Measurements from ENCODE around the gene ERGIC1. TPM values are rescaled to one million over a fixed set of nuclear protein-coding genes. Genes with fewer than 3 reads are reported as not detected.
"Not testable (repeated sequence)": the region's sequence is repeated elsewhere in the genome, so short reads cannot be mapped to it uniquely, and the experiment has no call there.

The ERGIC1 gene
- 10 to 100 TPM; 33.4 to 36.2 TPM for total RNA-seq

- intact Hi-C loops (cut with micrococcal nuclease): loop anchor here (1.0 to 5.0 kb wide), 5 partner anchors 17 to 223 kb away; partner anchors contain the start of gene CREBRF
- Mint-ChIP-seq H3K36me3 (ENCODE audit: low read depth) (no peaks in the 10 kb centered on the region), H3K27ac (peak within 1 kb of the TSS; percentile 71), H3K9me3 (no peaks in the 10 kb centered on the region), H3K4me1 (ENCODE audit: low read depth) (peaks cover 41% of the 10 kb centered on the region), H3K4me3 (peak within 1 kb of the TSS; percentile 80), H3K27me3 (ENCODE audit: low read depth) (no peaks in the 10 kb centered on the region)
- CTCF ChIA-PET: interaction anchor here (0.6 kb wide), 1 partner anchor 26 kb away, joined by 4 read pairs; no protein-coding TSS in a partner anchor
- DNase-seq: peak; percentile 74
Observed at GRCh38 chr5:172833686-172834414, at the start of gene ERGIC1. Gene ERGIC1, plus strand, starts transcription at chr5:172834251. Its CDS starts 163 bp downstream, at chr5:172834414.

- intact Hi-C loops (cut with micrococcal nuclease): no loop called here
- DNase-seq: no peak
Observed at GRCh38 chr5:172785429-172786088, 48.5 kb upstream of the ERGIC1 start.

GRCh38 chr5:172786736-172787462, 47.2 kb upstream of the ERGIC1 start:
- Mint-ChIP-seq H3K36me3 (ENCODE audit: low read depth) (no peaks in the 10 kb centered on the region), H3K27ac (no peak overlapping the region), H3K9me3 (no peaks in the 10 kb centered on the region), H3K27me3 (ENCODE audit: low read depth) (no peaks in the 10 kb centered on the region), H3K4me1 (ENCODE audit: low read depth) (peaks cover 10% of the 10 kb centered on the region), H3K4me3 (no peak overlapping the region)
- no peak for DNase-seq
- intact Hi-C loops (cut with micrococcal nuclease): no loop called here
- CTCF ChIA-PET: interaction anchor here (0.6 kb wide), 1 partner anchor 14 kb away, joined by 4 read pairs; no protein-coding TSS in a partner anchor

More at GRCh38 chr5:172785429-172786088, 48.5 kb upstream of the ERGIC1 start:
- Mint-ChIP-seq H3K27me3 (ENCODE audit: low read depth) (no peaks in the 10 kb centered on the region), H3K27ac (no peak overlapping the region), H3K9me3 (no peaks in the 10 kb centered on the region), H3K36me3 (ENCODE audit: low read depth) (no peaks in the 10 kb centered on the region), H3K4me3 (no peak overlapping the region), H3K4me1 (ENCODE audit: low read depth) (peaks cover 12% of the 10 kb centered on the region)
- CTCF ChIA-PET: no interaction called here

- H3K4me1 Mint-ChIP-seq (ENCODE audit: low read depth); H3K4me3 Mint-ChIP-seq; intact Hi-C loops (cut with micrococcal nuclease); H3K27ac Mint-ChIP-seq; H3K27me3 Mint-ChIP-seq (ENCODE audit: low read depth); H3K9me3 Mint-ChIP-seq; H3K36me3 Mint-ChIP-seq (ENCODE audit: low read depth); DNase-seq: not testable (repeated sequence)
- CTCF ChIA-PET: interaction anchor here (0.6 kb wide), 1 partner anchor 13 kb away, joined by 4 read pairs; no protein-coding TSS in a partner anchor
Observed at GRCh38 chr5:172787538-172787937, 46.5 kb upstream of the ERGIC1 start.

GRCh38 chr5:172788771-172789686, 45.0 kb upstream of the ERGIC1 start:
- no peaks in the 10 kb centered on the region for H3K9me3 Mint-ChIP-seq
- no peak overlapping the region for H3K4me3 Mint-ChIP-seq
- CTCF ChIA-PET: interaction anchor here (0.6 to 1.1 kb wide), 3 partner anchors 11 to 215 kb away, joined by 3 read pairs; no protein-coding TSS in a partner anchor
- intact Hi-C loops (cut with micrococcal nuclease): no loop called here
- H3K4me1 Mint-ChIP-seq (ENCODE audit: low read depth): peaks cover 3% of the 10 kb centered on the region
- DNase-seq: no peak
- no peaks in the 10 kb centered on the region for H3K27me3 Mint-ChIP-seq (ENCODE audit: low read depth)
- no peak overlapping the region for H3K27ac Mint-ChIP-seq
- no peaks in the 10 kb centered on the region for H3K36me3 Mint-ChIP-seq (ENCODE audit: low read depth)

- intact Hi-C loops (cut with micrococcal nuclease): no loop called here
- Mint-ChIP-seq H3K36me3 (ENCODE audit: low read depth) (no peaks in the 10 kb centered on the region), H3K9me3 (no peaks in the 10 kb centered on the region), H3K4me1 (ENCODE audit: low read depth) (peaks cover 3% of the 10 kb centered on the region), H3K4me3 (no peak overlapping the region), H3K27ac (no peak overlapping the region), H3K27me3 (ENCODE audit: low read depth) (no peaks in the 10 kb centered on the region)
- no peak for DNase-seq
- CTCF ChIA-PET: no interaction called here
Observed at GRCh38 chr5:172789687-172790495, 44.2 kb upstream of the ERGIC1 start.

DNA sequence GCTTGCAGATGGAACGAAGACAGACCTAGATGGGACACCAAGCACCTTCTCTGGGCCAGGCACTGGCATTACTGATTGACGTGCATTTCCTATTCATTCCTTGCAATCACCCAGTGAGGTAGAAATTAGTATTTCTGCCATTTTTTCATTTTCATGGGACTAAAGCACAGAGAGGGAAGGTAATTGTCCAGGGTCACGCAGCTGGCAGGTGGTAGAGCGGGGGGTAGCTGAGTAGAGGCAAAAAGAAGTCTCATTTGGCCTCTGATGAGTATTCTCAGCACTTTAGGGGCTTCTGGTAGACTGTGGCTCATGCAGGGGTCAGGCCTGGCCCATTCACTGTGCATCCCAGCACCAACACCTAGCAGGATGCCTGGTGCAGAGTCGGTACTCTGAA, 43.6 kb upstream of the ERGIC1 start:
- peaks cover 3% of the 10 kb centered on the region for H3K4me1 Mint-ChIP-seq (ENCODE audit: low read depth)
- no peaks in the 10 kb centered on the region for H3K27me3 Mint-ChIP-seq (ENCODE audit: low read depth)
- CTCF ChIA-PET: interaction anchor here (0.6 kb wide), 1 partner anchor 272 kb away, joined by 4 read pairs; no protein-coding TSS in a partner anchor
- H3K27ac Mint-ChIP-seq: no peak overlapping the region
- H3K9me3 Mint-ChIP-seq: no peaks in the 10 kb centered on the region
- H3K36me3 Mint-ChIP-seq (ENCODE audit: low read depth): no peaks in the 10 kb centered on the region
- DNase-seq: no peak
- H3K4me3 Mint-ChIP-seq: no peak overlapping the region
- intact Hi-C loops (cut with micrococcal nuclease): no loop called here

DNA sequence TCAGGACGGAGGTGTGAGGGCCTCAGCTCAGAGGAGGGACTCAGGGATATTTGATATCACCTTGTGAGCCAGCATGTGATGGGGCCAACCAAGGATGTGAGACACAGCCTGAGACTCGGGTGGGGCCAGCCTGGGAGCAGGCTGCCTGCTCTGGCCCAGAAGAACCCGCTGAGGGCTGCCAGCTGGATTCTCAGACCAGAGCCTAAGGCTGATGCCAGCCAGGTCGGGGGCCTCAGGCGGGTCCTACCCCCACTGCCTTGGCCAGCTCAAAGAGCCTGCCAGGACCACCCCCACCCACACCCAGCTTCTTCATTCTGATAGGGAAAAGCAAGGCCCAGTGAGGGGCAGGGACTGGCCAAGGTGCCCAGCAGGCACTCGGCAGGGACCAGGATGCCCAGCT, 42.8 kb upstream of the ERGIC1 start:
- H3K4me1 Mint-ChIP-seq (ENCODE audit: low read depth): peaks cover 3% of the 10 kb centered on the region
- H3K27ac Mint-ChIP-seq: no peak overlapping the region
- H3K36me3 Mint-ChIP-seq (ENCODE audit: low read depth): no peaks in the 10 kb centered on the region
- CTCF ChIA-PET: interaction anchor here (0.6 kb wide), 1 partner anchor 271 kb away, joined by 4 read pairs; no protein-coding TSS in a partner anchor
- H3K4me3 Mint-ChIP-seq: no peak overlapping the region
- no peaks in the 10 kb centered on the region for H3K9me3 Mint-ChIP-seq
- intact Hi-C loops (cut with micrococcal nuclease): no loop called here
- DNase-seq: no peak
- no peaks in the 10 kb centered on the region for H3K27me3 Mint-ChIP-seq (ENCODE audit: low read depth)

GRCh38 chr5:172791726-172792445, 42.2 kb upstream of the ERGIC1 start:
- CTCF ChIA-PET: no interaction called here
- no peaks in the 10 kb centered on the region for H3K9me3 Mint-ChIP-seq
- no peak for DNase-seq
- intact Hi-C loops (cut with micrococcal nuclease): no loop called here
- H3K27me3 Mint-ChIP-seq (ENCODE audit: low read depth): no peaks in the 10 kb centered on the region
- H3K4me3 Mint-ChIP-seq: no peak overlapping the region
- H3K4me1 Mint-ChIP-seq (ENCODE audit: low read depth): peaks cover 3% of the 10 kb centered on the region
- no peak overlapping the region for H3K27ac Mint-ChIP-seq
- H3K36me3 Mint-ChIP-seq (ENCODE audit: low read depth): no peaks in the 10 kb centered on the region

DNA sequence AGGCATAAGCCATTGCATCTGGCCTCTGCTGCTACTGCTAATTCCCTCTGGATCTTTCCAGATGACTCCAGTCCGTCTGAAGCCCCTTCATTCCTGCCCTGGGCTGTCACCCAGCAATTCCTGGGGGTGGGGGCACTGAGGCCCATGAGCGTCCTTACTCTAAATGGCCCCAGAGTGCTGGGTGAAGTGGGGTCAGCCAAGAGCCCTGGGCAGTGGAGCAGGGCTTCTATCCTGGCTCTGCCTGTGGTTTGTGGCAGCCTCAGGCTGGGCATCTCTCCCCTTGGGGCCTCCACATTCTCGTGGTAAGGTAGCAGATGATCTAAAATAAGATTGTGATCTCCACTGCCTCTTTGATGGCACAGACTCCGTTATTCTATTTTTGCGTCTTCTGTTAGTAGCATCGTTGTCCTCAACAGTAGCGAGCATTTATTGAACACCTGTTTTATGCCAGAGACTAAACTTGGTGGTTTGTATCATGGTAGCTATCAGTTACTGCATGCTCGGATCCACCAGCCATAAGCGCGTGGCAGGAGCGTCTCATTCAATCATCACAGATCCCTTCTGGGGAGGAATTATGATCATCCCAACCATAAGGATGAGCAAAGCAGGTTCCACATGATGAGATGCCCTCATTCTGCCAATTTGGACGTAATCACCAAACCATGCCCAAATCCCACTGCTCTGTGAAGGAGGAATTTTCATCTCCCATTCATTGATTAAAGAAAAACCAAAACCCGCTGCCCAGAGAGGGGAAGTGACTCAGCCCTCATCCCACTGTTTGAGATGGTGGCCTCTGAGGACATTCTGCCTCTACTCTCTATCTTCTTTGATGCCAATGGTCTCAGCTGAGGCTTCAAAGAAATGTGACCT, 41.1 kb upstream of the ERGIC1 start:
- intact Hi-C loops (cut with micrococcal nuclease): no loop called here
- CTCF ChIA-PET: no interaction called here
- DNase-seq: no peak
- no peaks in the 10 kb centered on the region for H3K36me3 Mint-ChIP-seq (ENCODE audit: low read depth)
- no peaks in the 10 kb centered on the region for H3K27me3 Mint-ChIP-seq (ENCODE audit: low read depth)
- H3K9me3 Mint-ChIP-seq: no peaks in the 10 kb centered on the region
- no peak overlapping the region for H3K27ac Mint-ChIP-seq
- H3K4me1 Mint-ChIP-seq (ENCODE audit: low read depth): peaks cover 6% of the 10 kb centered on the region
- H3K4me3 Mint-ChIP-seq: no peak overlapping the region
